Mesothelial cell of epicardium (in vitro differentiated cells): Measurements from ENCODE around the gene RNASEH2A. TPM values are rescaled to one million over a fixed set of nuclear protein-coding genes. Genes with fewer than 3 reads are reported as not detected.

Experiments
- DNase-seq, 2 experiments: peaks; one replicate each; pipeline ENCODE4 v3.0.0; 2021; ENCODE audit warnings: low spot score in 2 of 2; ENCODE audit not compliant: unreplicated experiment in 2 of 2
- H3K27ac Mint-ChIP-seq: 2 replicates; pipeline ENCODE4 v1.8.0; 2021; ENCODE audit warnings: mixed read lengths
- H3K27me3 Mint-ChIP-seq: 2 replicates; pipeline ENCODE4 v1.8.0; 2021; ENCODE audit warnings: low read depth, mixed read lengths
- H3K36me3 Mint-ChIP-seq: 2 replicates; pipeline ENCODE4 v1.8.0; 2021; ENCODE audit warnings: mixed read lengths
- H3K4me1 Mint-ChIP-seq: 2 replicates; pipeline ENCODE4 v1.8.0; 2021; ENCODE audit warnings: mixed read lengths
- H3K4me3 Mint-ChIP-seq: 2 replicates; pipeline ENCODE4 v1.8.0; 2021; ENCODE audit warnings: mild to moderate bottlenecking, moderate library complexity, mixed read lengths
- H3K9me3 Mint-ChIP-seq: 2 replicates; pipeline ENCODE4 v1.8.0; 2021; ENCODE audit warnings: mixed read lengths
- CTCF ChIP-seq: fragments of 200-600 bp; sonication (generic); IDR thresholded peaks from one replicate; pipeline ENCODE4 v1.5.0; 2021; ENCODE audit warnings: antibody characterized with exemption; ENCODE audit not compliant: unreplicated experiment
- total RNA-seq: library from RNA; stranded (reverse); gene quantifications from 3 replicates; pipeline ENCODE4 v1.2.1, GENCODE V29; 2021

RNASEH2A gene
- total RNA-seq, 1 donor from 2014 or later, result 22.7 TPM

GRCh38 chr19:12766051-12766521 is 40.3 kb upstream of the RNASEH2A start:
- Mint-ChIP-seq H3K36me3 (peaks cover 29% of the 10 kb centered on the region), H3K4me3 (peak overlapping the region; percentile 63), H3K27ac (no peak overlapping the region), H3K9me3 (no peaks in the 10 kb centered on the region), H3K4me1 (no peaks in the 10 kb centered on the region), H3K27me3 (no peaks in the 10 kb centered on the region)
- peak; percentile 73 to 81 for DNase-seq
- peak; percentile 60 for TF ChIP-seq CTCF

- Mint-ChIP-seq H3K9me3 (no peaks in the 10 kb centered on the region), H3K27ac (no peak overlapping the region), H3K27me3 (no peaks in the 10 kb centered on the region), H3K4me3 (no peak overlapping the region), H3K4me1 (no peaks in the 10 kb centered on the region), H3K36me3 (peaks cover 24% of the 10 kb centered on the region)
- no peak for DNase-seq
- no peak for TF ChIP-seq CTCF
These were observed 39.2 kb upstream of the RNASEH2A start for GRCh38 chr19:12767150-12767549.

GRCh38 chr19:12767666-12768065 is 38.7 kb upstream of the RNASEH2A start:
- Mint-ChIP-seq H3K36me3 (peaks cover 22% of the 10 kb centered on the region), H3K9me3 (no peaks in the 10 kb centered on the region), H3K27ac (no peak overlapping the region), H3K4me3 (no peak overlapping the region), H3K4me1 (no peaks in the 10 kb centered on the region), H3K27me3 (no peaks in the 10 kb centered on the region)
- TF ChIP-seq CTCF, result no peak
- no peak for DNase-seq

- Mint-ChIP-seq H3K36me3 (peaks cover 13% of the 10 kb centered on the region), H3K4me1 (peaks cover 2% of the 10 kb centered on the region), H3K27me3 (no peaks in the 10 kb centered on the region), H3K9me3 (no peaks in the 10 kb centered on the region), H3K4me3 (no peak overlapping the region), H3K27ac (no peak overlapping the region)
- TF ChIP-seq CTCF, result no peak
- DNase-seq, result no peak
These were observed 36.7 kb upstream of the RNASEH2A start for GRCh38 chr19:12769689-12770088.

GRCh38 chr19:12770922-12771321 is 35.5 kb upstream of the RNASEH2A start:
- Mint-ChIP-seq H3K27ac (no peak overlapping the region), H3K9me3 (no peaks in the 10 kb centered on the region), H3K4me3 (no peak overlapping the region), H3K27me3 (no peaks in the 10 kb centered on the region), H3K36me3 (peaks cover 6% of the 10 kb centered on the region), H3K4me1 (peaks cover 4% of the 10 kb centered on the region)
- no peak for TF ChIP-seq CTCF
- no peak for DNase-seq

GRCh38 chr19:12772323-12772722 is 34.1 kb upstream of the RNASEH2A start:
- Mint-ChIP-seq H3K27ac (no peak overlapping the region), H3K36me3 (peaks cover 2% of the 10 kb centered on the region), H3K4me3 (no peak overlapping the region), H3K9me3 (no peaks in the 10 kb centered on the region), H3K27me3 (no peaks in the 10 kb centered on the region), H3K4me1 (peaks cover 5% of the 10 kb centered on the region)
- TF ChIP-seq CTCF, result no peak
- DNase-seq, result no peak
